ENCODE measurements around the gene MDGA2. TPM values are rescaled to one million over a fixed set of nuclear protein-coding genes. Genes with fewer than 3 reads are reported as not detected.

The MDGA2 gene
- total and polyA plus RNA-seq, 9 of the 15 experiments (the other 6 are each of a cell fraction or from before 2014, with no cell fraction given): 0.01 to 0.18 (median 0.03) TPM; not detected in 5

DNA sequence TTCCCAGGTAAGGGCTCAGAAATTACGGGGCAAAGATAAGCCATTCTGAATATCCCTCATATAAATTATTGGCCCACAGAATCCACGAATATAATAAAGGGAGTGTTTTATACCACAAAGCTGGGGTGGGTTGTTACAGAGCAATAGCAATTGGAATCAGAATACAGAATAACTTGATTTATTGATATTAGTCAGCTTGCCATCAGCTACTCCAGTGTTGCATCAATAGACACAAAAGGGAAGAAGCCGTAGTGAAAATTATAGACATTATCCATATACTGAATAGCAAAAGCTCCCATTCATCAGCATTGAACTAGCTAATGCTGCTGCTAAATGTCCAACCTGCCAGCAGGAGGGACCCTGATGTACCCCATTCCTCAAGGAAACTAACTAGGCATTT is 18.3 kb downstream of the MDGA2 start:
- H3K4me1 ChIP-seq (replicated peaks in 1 of 2; ENCODE audit: control insufficient read depth in 2 of 2, insufficient read depth in 2 of 2, low read length in 2 of 2): no peaks in the 10 kb centered on the region
- H3K27me3 ChIP-seq (ENCODE audit: control insufficient read depth in 2 of 2, insufficient read depth in 2 of 2, low read length in 2 of 2): no peaks in the 10 kb centered on the region
- no peaks in the 10 kb centered on the region for H3K79me2 ChIP-seq (ENCODE audit: control insufficient read depth, insufficient read depth, low read length)
- H3K4me2 ChIP-seq (ENCODE audit: insufficient read depth, low read length): no peak overlapping the region
- in situ Hi-C loops (cut with MboI): no loop called here
- no TSS peak for BruUV-seq (replicated peaks)
- DNase-seq (ENCODE audit: extremely low read depth in 1 of 4, low spot score in 3 of 4) (no peak), FAIRE-seq (no peak), ATAC-seq (no peak)
- CTCF ChIA-PET (ENCODE audit: low intra/inter-chr PET ratio): no interaction called here
- no peak overlapping the region for H3K27ac ChIP-seq (ENCODE audit: extremely low read depth, low read depth, low read length)
- 0% methylated on average over 3 of the region's 3 CpGs for WGBS (ENCODE audit: insufficient coverage, low coverage, missing lambda C conversion rate)
- TF ChIP-seq ZNF212 (CRISPR knock-in tag; IDR thresholded peaks at IDR 0.05) (no peak), JUN (IDR thresholded peaks at IDR 0.05; ENCODE audit: borderline replicate concordance, low read depth, low read length) (no peak), JUN (CRISPR knock-in tag; IDR thresholded peaks at IDR 0.05; ENCODE audit: borderline replicate concordance) (no peak)
- TF ChIP-seq, protein P1, sequence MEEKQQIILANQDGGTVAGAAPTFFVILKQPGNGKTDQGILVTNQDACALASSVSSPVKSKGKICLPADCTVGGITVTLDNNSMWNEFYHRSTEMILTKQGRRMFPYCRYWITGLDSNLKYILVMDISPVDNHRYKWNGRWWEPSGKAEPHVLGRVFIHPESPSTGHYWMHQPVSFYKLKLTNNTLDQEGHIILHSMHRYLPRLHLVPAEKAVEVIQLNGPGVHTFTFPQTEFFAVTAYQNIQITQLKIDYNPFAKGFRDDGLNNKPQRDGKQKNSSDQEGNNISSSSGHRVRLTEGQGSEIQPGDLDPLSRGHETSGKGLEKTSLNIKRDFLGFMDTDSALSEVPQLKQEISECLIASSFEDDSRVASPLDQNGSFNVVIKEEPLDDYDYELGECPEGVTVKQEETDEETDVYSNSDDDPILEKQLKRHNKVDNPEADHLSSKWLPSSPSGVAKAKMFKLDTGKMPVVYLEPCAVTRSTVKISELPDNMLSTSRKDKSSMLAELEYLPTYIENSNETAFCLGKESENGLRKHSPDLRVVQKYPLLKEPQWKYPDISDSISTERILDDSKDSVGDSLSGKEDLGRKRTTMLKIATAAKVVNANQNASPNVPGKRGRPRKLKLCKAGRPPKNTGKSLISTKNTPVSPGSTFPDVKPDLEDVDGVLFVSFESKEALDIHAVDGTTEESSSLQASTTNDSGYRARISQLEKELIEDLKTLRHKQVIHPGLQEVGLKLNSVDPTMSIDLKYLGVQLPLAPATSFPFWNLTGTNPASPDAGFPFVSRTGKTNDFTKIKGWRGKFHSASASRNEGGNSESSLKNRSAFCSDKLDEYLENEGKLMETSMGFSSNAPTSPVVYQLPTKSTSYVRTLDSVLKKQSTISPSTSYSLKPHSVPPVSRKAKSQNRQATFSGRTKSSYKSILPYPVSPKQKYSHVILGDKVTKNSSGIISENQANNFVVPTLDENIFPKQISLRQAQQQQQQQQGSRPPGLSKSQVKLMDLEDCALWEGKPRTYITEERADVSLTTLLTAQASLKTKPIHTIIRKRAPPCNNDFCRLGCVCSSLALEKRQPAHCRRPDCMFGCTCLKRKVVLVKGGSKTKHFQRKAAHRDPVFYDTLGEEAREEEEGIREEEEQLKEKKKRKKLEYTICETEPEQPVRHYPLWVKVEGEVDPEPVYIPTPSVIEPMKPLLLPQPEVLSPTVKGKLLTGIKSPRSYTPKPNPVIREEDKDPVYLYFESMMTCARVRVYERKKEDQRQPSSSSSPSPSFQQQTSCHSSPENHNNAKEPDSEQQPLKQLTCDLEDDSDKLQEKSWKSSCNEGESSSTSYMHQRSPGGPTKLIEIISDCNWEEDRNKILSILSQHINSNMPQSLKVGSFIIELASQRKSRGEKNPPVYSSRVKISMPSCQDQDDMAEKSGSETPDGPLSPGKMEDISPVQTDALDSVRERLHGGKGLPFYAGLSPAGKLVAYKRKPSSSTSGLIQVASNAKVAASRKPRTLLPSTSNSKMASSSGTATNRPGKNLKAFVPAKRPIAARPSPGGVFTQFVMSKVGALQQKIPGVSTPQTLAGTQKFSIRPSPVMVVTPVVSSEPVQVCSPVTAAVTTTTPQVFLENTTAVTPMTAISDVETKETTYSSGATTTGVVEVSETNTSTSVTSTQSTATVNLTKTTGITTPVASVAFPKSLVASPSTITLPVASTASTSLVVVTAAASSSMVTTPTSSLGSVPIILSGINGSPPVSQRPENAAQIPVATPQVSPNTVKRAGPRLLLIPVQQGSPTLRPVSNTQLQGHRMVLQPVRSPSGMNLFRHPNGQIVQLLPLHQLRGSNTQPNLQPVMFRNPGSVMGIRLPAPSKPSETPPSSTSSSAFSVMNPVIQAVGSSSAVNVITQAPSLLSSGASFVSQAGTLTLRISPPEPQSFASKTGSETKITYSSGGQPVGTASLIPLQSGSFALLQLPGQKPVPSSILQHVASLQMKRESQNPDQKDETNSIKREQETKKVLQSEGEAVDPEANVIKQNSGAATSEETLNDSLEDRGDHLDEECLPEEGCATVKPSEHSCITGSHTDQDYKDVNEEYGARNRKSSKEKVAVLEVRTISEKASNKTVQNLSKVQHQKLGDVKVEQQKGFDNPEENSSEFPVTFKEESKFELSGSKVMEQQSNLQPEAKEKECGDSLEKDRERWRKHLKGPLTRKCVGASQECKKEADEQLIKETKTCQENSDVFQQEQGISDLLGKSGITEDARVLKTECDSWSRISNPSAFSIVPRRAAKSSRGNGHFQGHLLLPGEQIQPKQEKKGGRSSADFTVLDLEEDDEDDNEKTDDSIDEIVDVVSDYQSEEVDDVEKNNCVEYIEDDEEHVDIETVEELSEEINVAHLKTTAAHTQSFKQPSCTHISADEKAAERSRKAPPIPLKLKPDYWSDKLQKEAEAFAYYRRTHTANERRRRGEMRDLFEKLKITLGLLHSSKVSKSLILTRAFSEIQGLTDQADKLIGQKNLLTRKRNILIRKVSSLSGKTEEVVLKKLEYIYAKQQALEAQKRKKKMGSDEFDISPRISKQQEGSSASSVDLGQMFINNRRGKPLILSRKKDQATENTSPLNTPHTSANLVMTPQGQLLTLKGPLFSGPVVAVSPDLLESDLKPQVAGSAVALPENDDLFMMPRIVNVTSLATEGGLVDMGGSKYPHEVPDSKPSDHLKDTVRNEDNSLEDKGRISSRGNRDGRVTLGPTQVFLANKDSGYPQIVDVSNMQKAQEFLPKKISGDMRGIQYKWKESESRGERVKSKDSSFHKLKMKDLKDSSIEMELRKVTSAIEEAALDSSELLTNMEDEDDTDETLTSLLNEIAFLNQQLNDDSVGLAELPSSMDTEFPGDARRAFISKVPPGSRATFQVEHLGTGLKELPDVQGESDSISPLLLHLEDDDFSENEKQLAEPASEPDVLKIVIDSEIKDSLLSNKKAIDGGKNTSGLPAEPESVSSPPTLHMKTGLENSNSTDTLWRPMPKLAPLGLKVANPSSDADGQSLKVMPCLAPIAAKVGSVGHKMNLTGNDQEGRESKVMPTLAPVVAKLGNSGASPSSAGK (IDR thresholded peaks at IDR 0.05): no peak
- intact Hi-C loops (cut with micrococcal nuclease): no loop called here
- no peaks in the 10 kb centered on the region for H4K20me1 ChIP-seq (replicated peaks; ENCODE audit: control insufficient read depth, insufficient read depth, low read length)
- H3K9me1 ChIP-seq (ENCODE audit: control insufficient read depth, insufficient read depth, low read length): no peaks in the 10 kb centered on the region
- POLR2A ChIA-PET: no interaction called here
- H2AFZ ChIP-seq (ENCODE audit: low read depth, low read length): no peak overlapping the region
- H3K9ac ChIP-seq (ENCODE audit: insufficient read depth in 1 of 2, low read depth in 2 of 2, low read length in 2 of 2): no peak overlapping the region
- H3K4me3 ChIP-seq: no peak overlapping the region
- H3K36me3 ChIP-seq (ENCODE audit: control insufficient read depth, insufficient read depth, low read length): no peaks in the 10 kb centered on the region
- no peaks in the 10 kb centered on the region for H3K9me3 ChIP-seq (replicated peaks; ENCODE audit: control insufficient read depth, insufficient read depth, low read depth, low read length)

Data from K562 (cell line).